Natural killer cell (primary cell): ENCODE results near the gene SLC39A11. TPM values are rescaled to one million over a fixed set of nuclear protein-coding genes. Genes with fewer than 3 reads are reported as not detected.

Experiments used
- ATAC-seq, 3 donors: fragments of 150-1000 bp in 2 of 3; fragments of 200-7000 bp in 1 of 3; cut with Tn5 transposase; 1 replicate in 1 of 3; 2 replicates in 2 of 3; pipeline ENCODE4 v1.10.0; 2021; ENCODE audit warnings: mild to moderate bottlenecking in 2 of 3, moderate library complexity in 2 of 3
- DNase-seq, 2 donors: peaks; one replicate each; pipeline versions ENCODE4 v3.0.0 to v3.0.0-alpha.2; 2013 to 2021; ENCODE audit warnings: mixed read lengths in 1 of 2
- H3K27ac ChIP-seq: one replicate; pipeline ENCODE4 v1.5.1; 2013; ENCODE audit warnings: mild to moderate bottlenecking, low read length
- H3K27me3 ChIP-seq: one replicate; pipeline ENCODE4 v1.6.1; 2013; ENCODE audit warnings: low read length; ENCODE audit not compliant: control insufficient read depth, insufficient read depth
- H3K36me3 ChIP-seq: one replicate; pipeline ENCODE4 v1.6.1; 2013; ENCODE audit warnings: low read length; ENCODE audit not compliant: control insufficient read depth, insufficient read depth
- H3K4me1 ChIP-seq: one replicate; pipeline ENCODE4 v1.6.1; 2013; ENCODE audit warnings: low read length; ENCODE audit not compliant: control insufficient read depth, insufficient read depth
- H3K4me3 ChIP-seq: one replicate; pipeline ENCODE4 v1.5.1; 2013; ENCODE audit warnings: low read length
- H3K9me3 ChIP-seq: one replicate; pipeline ENCODE4 v1.6.1; 2013; ENCODE audit warnings: low read length; ENCODE audit not compliant: control insufficient read depth, insufficient read depth
- H3K27ac Mint-ChIP-seq, 2 donors: one replicate each; pipeline ENCODE4 v1.8.0; 2022; ENCODE audit warnings: mild to moderate bottlenecking in 2 of 2, mixed read lengths in 2 of 2, moderate library complexity in 1 of 2
- H3K27me3 Mint-ChIP-seq, 2 donors: one replicate each; pipeline ENCODE4 v1.8.0; 2022; ENCODE audit warnings: low read depth in 2 of 2, mixed read lengths in 2 of 2
- H3K36me3 Mint-ChIP-seq: one replicate; pipeline ENCODE4 v1.8.0; 2022; ENCODE audit warnings: mixed read lengths
- H3K4me1 Mint-ChIP-seq, 2 donors: one replicate each; pipeline ENCODE4 v1.8.0; 2022; ENCODE audit warnings: mixed read lengths in 2 of 2
- H3K4me3 Mint-ChIP-seq: one replicate; pipeline ENCODE4 v1.8.0; 2022; ENCODE audit warnings: mild to moderate bottlenecking, moderate library complexity, mixed read lengths
- H3K9me3 Mint-ChIP-seq, 2 donors: one replicate each; pipeline ENCODE4 v1.8.0; 2022; ENCODE audit warnings: mixed read lengths in 2 of 2
- CTCF ChIP-seq: fragments of 200-600 bp; IDR thresholded peaks from one replicate; pipeline ENCODE4 v1.8.0; 2022; ENCODE audit warnings: antibody characterized with exemption
- WGBS: methylation state at CpG from one replicate; pipeline ENCODE4 v1.1.7; 2013; ENCODE audit warnings: missing lambda C conversion rate; ENCODE audit not compliant: insufficient coverage; 5-methylcytosine and 5-hydroxymethylcytosine counted together
- intact Hi-C: fragments of 100-400 bp; cut with micrococcal nuclease; formaldehyde crosslinking; loops from one replicate; pipeline ENCODE4 v1.14.2; 2022
- total RNA-seq, 4 donors: library from RNA; stranded (reverse); fragments of 120-200 nt in 1 of 4; gene quantifications; one replicate each; pipeline versions ENCODE4 v1.2.3 to v1.2.4, GENCODE V29; 2013 to 2022

The SLC39A11 gene
- total RNA-seq, 3 donors from 2014 or later (not counting 1 experiment from before 2014, with no cell fraction given): 32.6 to 44.9 (median 39.4) TPM

- 93% methylated on average over 12 of the region's 12 CpGs for WGBS
- Histone ChIP-seq H3K9me3 (no peaks in the 10 kb centered on the region), H3K4me3 (no peak overlapping the region), H3K27me3 (no peaks in the 10 kb centered on the region), H3K4me1 (peaks cover 18% of the 10 kb centered on the region), H3K36me3 (peaks cover 6% of the 10 kb centered on the region), H3K27ac (no peak overlapping the region)
- Mint-ChIP-seq H3K4me1 (peaks cover 23 to 48% of the 10 kb centered on the region in 2 donors), H3K27me3 (no peaks in the 10 kb centered on the region), H3K27ac (peak overlapping the region in 1 of 2 donors; percentile 39), H3K4me3 (no peak overlapping the region), H3K36me3 (peaks cover 5% of the 10 kb centered on the region), H3K9me3 (no peaks in the 10 kb centered on the region)
- intact Hi-C loops: no loop called here
- TF ChIP-seq CTCF: no peak
- DNase-seq: no peak
- ATAC-seq: no peak
Observed at GRCh38 chr17:73089322-73090317, 2.9 kb downstream of the SLC39A11 start.

GRCh38 chr17:73088561-73088960, 3.9 kb downstream of the SLC39A11 start:
- Histone ChIP-seq H3K27me3 (no peaks in the 10 kb centered on the region), H3K36me3 (peaks cover 13% of the 10 kb centered on the region), H3K4me1 (peaks cover 18% of the 10 kb centered on the region), H3K4me3 (no peak overlapping the region), H3K27ac (no peak overlapping the region), H3K9me3 (no peaks in the 10 kb centered on the region)
- intact Hi-C loops: no loop called here
- no peak for DNase-seq
- Mint-ChIP-seq H3K27me3 (no peaks in the 10 kb centered on the region), H3K4me1 (peaks cover 23 to 51% of the 10 kb centered on the region in 2 donors), H3K27ac (no peak overlapping the region), H3K4me3 (no peak overlapping the region), H3K9me3 (no peaks in the 10 kb centered on the region), H3K36me3 (peaks cover 10% of the 10 kb centered on the region)
- no peak for TF ChIP-seq CTCF
- no peak for ATAC-seq
- WGBS: 95% methylated on average over 10 of the region's 10 CpGs

DNA sequence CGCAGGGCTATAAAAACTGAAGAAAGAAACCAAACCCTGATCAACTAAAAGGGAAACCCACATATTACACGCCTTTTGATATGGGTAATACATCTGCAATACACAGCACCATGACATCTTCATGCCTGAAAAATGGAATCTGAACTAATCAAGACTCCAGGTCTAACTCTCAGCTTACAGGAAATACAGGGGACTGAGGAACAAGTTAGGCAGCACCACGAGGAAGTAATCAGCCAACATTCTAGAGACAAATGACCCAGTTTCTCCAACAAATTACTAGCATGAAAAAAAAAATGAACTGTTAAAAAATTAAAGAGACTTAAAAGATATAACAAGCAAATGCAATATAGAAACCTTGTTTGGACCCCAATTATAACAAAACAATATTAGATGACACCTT, 9.1 kb downstream of the SLC39A11 start:
- intact Hi-C loops: no loop called here
- no peaks in the 10 kb centered on the region for H3K9me3 ChIP-seq
- no peak overlapping the region for H3K27ac ChIP-seq
- peaks cover 18% of the 10 kb centered on the region for H3K36me3 Mint-ChIP-seq
- H3K9me3 Mint-ChIP-seq: no peaks in the 10 kb centered on the region
- H3K36me3 ChIP-seq: peaks cover 19% of the 10 kb centered on the region
- no peak overlapping the region for H3K4me3 Mint-ChIP-seq
- no peak for TF ChIP-seq CTCF
- no peaks in the 10 kb centered on the region for H3K4me1 ChIP-seq
- H3K27me3 Mint-ChIP-seq: no peaks in the 10 kb centered on the region
- H3K27me3 ChIP-seq: no peaks in the 10 kb centered on the region
- peaks cover 6 to 38% of the 10 kb centered on the region in 2 donors for H3K4me1 Mint-ChIP-seq
- H3K27ac Mint-ChIP-seq: no peak overlapping the region
- DNase-seq: no peak
- no peak overlapping the region for H3K4me3 ChIP-seq
- WGBS: 50% methylated on average over 2 of the region's 3 CpGs
- ATAC-seq: no peak
